ENCODE measurements around the gene EPC1. TPM values are rescaled to one million over a fixed set of nuclear protein-coding genes. Genes with fewer than 3 reads are reported as not detected.
"Not testable (repeated sequence)": the region's sequence is repeated elsewhere in the genome, so short reads cannot be mapped to it uniquely, and the experiment has no call there.

EPC1 gene, protein sequence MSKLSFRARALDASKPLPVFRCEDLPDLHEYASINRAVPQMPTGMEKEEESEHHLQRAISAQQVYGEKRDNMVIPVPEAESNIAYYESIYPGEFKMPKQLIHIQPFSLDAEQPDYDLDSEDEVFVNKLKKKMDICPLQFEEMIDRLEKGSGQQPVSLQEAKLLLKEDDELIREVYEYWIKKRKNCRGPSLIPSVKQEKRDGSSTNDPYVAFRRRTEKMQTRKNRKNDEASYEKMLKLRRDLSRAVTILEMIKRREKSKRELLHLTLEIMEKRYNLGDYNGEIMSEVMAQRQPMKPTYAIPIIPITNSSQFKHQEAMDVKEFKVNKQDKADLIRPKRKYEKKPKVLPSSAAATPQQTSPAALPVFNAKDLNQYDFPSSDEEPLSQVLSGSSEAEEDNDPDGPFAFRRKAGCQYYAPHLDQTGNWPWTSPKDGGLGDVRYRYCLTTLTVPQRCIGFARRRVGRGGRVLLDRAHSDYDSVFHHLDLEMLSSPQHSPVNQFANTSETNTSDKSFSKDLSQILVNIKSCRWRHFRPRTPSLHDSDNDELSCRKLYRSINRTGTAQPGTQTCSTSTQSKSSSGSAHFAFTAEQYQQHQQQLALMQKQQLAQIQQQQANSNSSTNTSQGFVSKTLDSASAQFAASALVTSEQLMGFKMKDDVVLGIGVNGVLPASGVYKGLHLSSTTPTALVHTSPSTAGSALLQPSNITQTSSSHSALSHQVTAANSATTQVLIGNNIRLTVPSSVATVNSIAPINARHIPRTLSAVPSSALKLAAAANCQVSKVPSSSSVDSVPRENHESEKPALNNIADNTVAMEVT
- total RNA-seq, result 10 to 100 TPM; 35.6 to 52.9 (median 42.9) TPM
- polyA plus RNA-seq, result 10 to 100 TPM; 31.8 to 40.7 TPM
- long read RNA-seq, donor 1, full-length matches to known transcripts, result 4 of 18 reads
- long read RNA-seq, donor 1, partial matches to known transcripts, result 6 of 18 reads
- long read RNA-seq, donor 1, other reads (novel, unspliced or antisense), result 8 of 18 reads
- long read RNA-seq, donor 2, partial matches to known transcripts, result 11 of 15 reads
- long read RNA-seq, donor 2, other reads (novel, unspliced or antisense), result 0 of 15 reads
- long read RNA-seq, donor 3, full-length matches to known transcripts, result 3 of 6 reads
- long read RNA-seq, donor 3, partial matches to known transcripts, result 1 of 6 reads
- long read RNA-seq, donor 3, other reads (novel, unspliced or antisense), result 2 of 6 reads

DNA sequence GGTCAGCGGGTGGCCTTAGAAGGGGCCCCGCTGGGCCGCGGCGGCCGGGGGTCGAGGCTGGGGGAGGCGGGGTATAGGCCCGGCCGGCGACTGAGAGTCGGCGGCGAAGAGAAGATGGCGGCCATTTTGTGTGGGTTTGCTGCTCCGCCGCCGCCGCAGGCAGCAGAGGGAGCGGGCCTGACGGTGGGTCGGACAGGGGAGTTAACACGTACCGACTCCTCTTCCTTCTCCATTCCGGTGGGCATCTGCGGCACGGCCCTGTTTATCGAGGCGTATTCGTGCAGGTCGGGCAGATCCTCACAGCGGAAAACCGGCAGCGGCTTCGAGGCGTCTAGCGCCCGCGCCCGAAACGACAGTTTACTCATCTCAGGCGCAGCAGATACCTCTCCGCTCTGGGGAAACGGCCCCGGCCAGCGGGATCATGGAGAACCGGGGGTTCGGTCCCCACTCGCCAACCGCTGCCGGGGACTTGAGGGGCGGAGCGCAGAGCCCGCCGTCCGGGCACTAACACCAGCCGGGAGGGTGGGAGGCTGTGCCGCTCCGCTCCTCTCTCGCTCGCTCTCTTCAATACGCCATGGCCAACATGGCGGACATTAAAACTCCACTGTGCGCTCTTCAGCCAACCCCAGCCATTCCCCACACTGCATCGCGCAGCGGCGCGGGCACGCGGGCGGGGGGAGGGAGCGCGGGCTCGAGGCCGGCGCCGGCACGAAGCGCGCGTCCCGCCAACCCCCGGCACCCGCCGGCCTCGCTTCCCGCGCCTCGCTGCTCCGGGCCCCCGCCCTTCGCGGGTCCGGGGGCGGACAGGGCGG lies at the start of gene EPC1:
TSS of gene EPC1 (minus strand) at position 608 of the 812 bp plus-strand sequence. CDS start at position 365, 243 bp downstream.
- Histone ChIP-seq H3K4me1 (ENCODE audit: insufficient read depth) (peaks cover 5% of the 10 kb centered on the region), H3K4me3 (peak within 1 kb of the TSS; percentile 85), H3K9me3 (no peaks in the 10 kb centered on the region), H3K27ac (peak within 1 kb of the TSS; percentile 100), H3K36me3 (no peaks in the 10 kb centered on the region), H3K27me3 (no peaks in the 10 kb centered on the region)
- intact Hi-C loops (cut with DNase I), result loop anchor here in 3 of 4 donors (1.0 to 10.0 kb wide), 5 partner anchors 89 to 611 kb away; partner anchors contain the start of genes CCDC7 (in 1 of the 3), ITGB1 (in 1 of the 3) and KIF5B (in 1 of the 3)
- peak; percentile 86 for TF ChIP-seq POLR2A (IDR thresholded peaks at IDR 0.05)
- no peak for TF ChIP-seq EP300 (IDR thresholded peaks at IDR 0.05)
- no peak for TF ChIP-seq CTCF (IDR thresholded peaks at IDR 0.05)
- WGBS, 3 donors, result 0 to 1% (median 1%) methylated on average over 41 to 97 of the region's 97 CpGs
- peak; percentile 89 to 91 (median 90) for DNase-seq

DNA sequence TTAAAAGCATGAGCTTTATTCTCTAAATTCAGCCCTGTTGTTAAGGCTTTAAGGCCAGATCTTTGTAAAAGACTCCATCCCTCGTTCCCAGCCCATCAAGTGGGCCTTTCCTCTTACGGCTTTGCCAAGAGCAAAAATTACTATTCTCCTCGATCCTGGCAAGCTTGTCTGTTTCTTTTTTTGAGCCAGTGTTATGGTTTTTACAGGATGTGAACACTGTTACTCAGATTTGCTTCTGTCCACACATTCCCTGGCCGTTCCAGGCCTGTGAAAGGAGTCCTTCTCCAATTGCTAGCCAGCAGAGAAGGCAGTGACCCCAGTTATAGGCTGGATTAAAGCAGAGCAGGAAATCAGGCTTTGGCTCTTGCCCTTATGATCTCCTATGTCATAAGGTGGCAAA lies 47.0 kb upstream of the EPC1 start:
- intact Hi-C loops (cut with DNase I), result no loop called here
- TF ChIP-seq EP300 (IDR thresholded peaks at IDR 0.05) (no peak), POLR2A (IDR thresholded peaks at IDR 0.05) (no peak), CTCF (IDR thresholded peaks at IDR 0.05) (no peak)
- Histone ChIP-seq H3K4me3 (no peak overlapping the region), H3K4me1 (ENCODE audit: insufficient read depth) (no peaks in the 10 kb centered on the region), H3K27ac (no peak overlapping the region), H3K9me3 (no peaks in the 10 kb centered on the region), H3K27me3 (no peaks in the 10 kb centered on the region), H3K36me3 (no peaks in the 10 kb centered on the region)
- WGBS, 3 donors, result 12 to 14% (median 12%) methylated on average over 4 of the region's 4 CpGs
- DNase-seq, result no peak

DNA sequence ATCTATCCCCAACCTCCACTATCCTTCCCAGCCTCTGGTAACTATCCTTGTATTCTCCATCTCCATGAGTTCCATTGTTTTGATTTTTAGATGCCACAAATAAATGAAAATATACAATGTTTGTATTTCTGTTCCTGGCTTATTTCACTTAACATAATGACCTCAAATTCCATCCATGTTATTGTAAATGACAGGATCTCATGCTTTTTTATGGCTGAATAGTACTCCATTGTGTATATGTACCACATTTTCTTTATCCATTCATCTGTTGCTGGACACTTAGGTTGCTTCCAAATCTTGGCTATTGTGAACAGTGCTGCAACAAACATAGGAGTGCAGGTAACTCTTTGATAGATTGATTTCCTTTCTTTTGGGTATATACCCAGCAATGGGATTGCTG lies 45.3 kb upstream of the EPC1 start:
- H3K4me3 ChIP-seq; DNase-seq; H3K27ac ChIP-seq; H3K9me3 ChIP-seq; H3K36me3 ChIP-seq; H3K27me3 ChIP-seq; intact Hi-C loops (cut with DNase I); H3K4me1 ChIP-seq (ENCODE audit: insufficient read depth): not testable (repeated sequence)

GRCh38 chr10:32390193-32390592 lies 43.2 kb upstream of the EPC1 start:
- no peak for DNase-seq
- no peaks in the 10 kb centered on the region for H3K9me3 ChIP-seq
- 80 to 88% (median 83%) methylated on average over 3 of the region's 3 CpGs for WGBS, 3 donors
- H3K36me3 ChIP-seq, result no peaks in the 10 kb centered on the region
- TF ChIP-seq EP300 (IDR thresholded peaks at IDR 0.05) (no peak), POLR2A (IDR thresholded peaks at IDR 0.05) (no peak), CTCF (IDR thresholded peaks at IDR 0.05) (no peak)
- intact Hi-C loops (cut with DNase I), result no loop called here
- H3K4me1 ChIP-seq (ENCODE audit: insufficient read depth), result peaks cover 2% of the 10 kb centered on the region
- no peak overlapping the region for H3K27ac ChIP-seq
- H3K4me3 ChIP-seq, result no peak overlapping the region
- no peaks in the 10 kb centered on the region for H3K27me3 ChIP-seq

Measured in ovary (tissue), 10 donors.